ENCODE results near the gene PDE10A. TPM values are rescaled to one million over a fixed set of nuclear protein-coding genes. Genes with fewer than 3 reads are reported as not detected.
"Not testable (repeated sequence)": the region's sequence is repeated elsewhere in the genome, so short reads cannot be mapped to it uniquely, and the experiment has no call there.

Gene PDE10A
- polyA plus RNA-seq, 3 donors: 0.41 to 41.9 (median 6.8) TPM

DNA sequence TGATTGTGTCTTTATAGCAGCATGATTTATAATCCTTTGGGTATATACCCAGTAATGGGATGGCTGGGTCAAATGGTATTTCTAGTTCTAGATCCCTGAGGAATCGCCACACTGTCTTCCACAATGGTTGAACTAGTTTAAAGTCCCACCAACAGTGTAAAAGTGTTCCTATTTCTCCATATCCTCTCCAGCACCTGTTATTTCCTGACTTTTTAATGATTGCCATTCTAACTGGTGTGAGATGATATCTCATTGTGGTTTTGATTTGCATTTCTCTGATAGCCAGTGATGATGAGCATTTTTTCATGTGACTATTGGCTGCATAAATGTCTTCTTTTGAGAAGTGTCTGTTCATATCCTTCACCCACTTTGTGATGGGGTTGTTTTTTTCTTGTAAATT is 54.5 kb downstream of the PDE10A start:
- WGBS, 3 donors: 83 to 91% (median 88%) methylated on average over 1 of the region's 1 CpG

DNA sequence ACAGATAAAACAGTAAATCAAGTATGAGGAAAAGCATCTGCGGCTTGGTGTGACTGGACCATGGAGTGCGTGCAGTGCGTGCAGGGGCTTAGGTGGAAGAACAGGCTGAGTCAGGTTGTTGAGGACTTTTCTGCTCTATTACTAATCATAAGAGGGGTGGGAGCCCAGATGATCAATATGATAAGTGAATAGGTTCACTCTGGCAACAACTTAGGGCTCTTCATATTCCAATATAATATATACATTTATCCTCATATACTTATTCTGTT is 56.4 kb downstream of the PDE10A start:
- H3K27ac ChIP-seq (ENCODE audit: low read depth, low read length): no peak overlapping the region
- 44 to 95% (median 93%) methylated on average over 3 of the region's 3 CpGs for WGBS, 3 donors

More for the DNA sequence above, 54.5 kb downstream of the PDE10A start:
- H3K27ac ChIP-seq (ENCODE audit: low read depth, low read length): not testable (repeated sequence)

DNA sequence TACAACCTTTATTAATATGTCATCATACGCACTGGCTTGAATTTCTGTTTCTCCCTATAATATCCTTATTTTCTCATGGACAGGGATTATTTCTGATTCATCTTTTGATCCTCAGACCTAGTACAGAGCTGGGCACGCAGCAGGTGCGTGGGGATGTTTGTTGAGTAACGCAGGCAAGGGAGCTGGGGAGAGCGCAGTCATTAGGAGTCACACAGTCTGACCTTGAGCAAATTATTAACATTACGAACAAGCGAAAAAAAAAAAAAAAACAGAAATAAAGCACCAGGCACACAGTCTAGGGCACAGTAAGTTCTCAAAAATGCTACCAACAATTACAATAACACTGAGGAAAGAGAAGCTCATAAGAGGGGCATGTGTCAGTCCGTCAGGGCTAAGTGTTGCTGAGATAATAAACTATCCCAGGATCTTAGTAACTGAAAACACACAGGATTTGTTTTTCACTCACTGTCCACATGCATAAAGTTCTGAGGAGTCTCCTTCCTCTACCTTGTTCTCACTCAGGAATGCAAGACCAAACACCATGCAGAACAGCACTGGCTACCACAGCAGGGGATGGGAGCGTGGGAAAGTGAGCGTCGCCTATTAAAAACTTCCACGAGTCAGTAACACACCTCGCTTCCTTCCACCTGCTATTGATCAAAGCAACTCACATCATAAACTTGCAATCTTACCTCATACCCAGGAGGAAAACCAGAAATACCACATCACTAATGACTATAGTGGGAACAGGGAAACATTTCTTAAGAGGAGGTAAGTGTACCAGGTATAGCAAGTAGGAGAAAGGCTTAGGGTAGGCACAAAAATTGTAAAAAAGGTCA is 56.9 kb downstream of the PDE10A start:
- no peak overlapping the region for H3K27ac ChIP-seq (ENCODE audit: low read depth, low read length)
- WGBS, 3 donors: 29 to 88% (median 81%) methylated on average over 13 of the region's 13 CpGs

- WGBS, 3 donors: 75 to 80% (median 78%) methylated on average over 10 of the region's 10 CpGs
These were observed 57.7 kb downstream of the PDE10A start for GRCh38 chr6:165605182-165605875.

DNA sequence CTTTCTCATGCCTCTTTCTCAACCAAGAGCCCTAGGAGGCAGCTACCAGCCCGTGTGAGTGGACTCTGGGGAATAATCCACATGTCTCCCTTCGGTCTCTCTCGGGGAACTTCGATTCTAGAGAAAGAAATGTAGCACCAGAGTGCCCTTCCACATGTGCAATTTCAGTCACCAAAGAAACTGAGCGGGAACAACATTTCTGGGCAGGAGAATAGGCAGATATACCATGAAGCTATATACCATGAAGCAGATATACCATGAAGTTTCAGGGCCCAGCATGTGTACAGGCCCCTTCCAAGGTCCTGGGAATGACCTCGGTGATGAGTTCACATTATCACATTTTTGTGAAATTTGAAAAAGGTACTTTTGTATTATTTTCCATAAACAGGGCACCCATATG is 60.8 kb downstream of the PDE10A start:
- H3K27ac ChIP-seq (ENCODE audit: low read depth, low read length): no peak overlapping the region
- WGBS, 3 donors: 89 to 91% (median 89%) methylated on average over 6 of the region's 6 CpGs

More at GRCh38 chr6:165605182-165605875, 57.7 kb downstream of the PDE10A start:
- H3K27ac ChIP-seq (ENCODE audit: low read depth, low read length): no peak overlapping the region

DNA sequence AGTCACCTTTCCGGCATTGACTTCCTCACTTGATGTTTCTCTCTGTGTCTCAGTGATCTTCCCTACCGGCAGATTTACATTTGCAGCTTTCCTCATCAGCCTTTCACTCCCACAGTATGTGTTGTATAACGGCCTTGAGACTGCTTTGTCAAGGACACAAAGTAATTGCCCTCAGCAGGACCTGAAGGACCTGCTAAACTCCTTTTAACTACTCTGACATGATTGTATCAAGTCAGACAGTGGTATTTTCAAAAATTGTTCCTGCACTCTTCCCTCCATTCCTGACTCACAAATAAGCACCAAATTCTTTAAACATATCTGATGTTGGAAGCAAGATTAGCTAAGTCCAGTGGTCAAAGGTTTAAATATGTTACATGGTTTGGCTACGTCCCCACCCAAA is 62.4 kb downstream of the PDE10A start:
- 43 to 70% (median 70%) methylated on average over 4 of the region's 4 CpGs for WGBS, 3 donors
- H3K27ac ChIP-seq (ENCODE audit: low read depth, low read length): no peak overlapping the region

DNA sequence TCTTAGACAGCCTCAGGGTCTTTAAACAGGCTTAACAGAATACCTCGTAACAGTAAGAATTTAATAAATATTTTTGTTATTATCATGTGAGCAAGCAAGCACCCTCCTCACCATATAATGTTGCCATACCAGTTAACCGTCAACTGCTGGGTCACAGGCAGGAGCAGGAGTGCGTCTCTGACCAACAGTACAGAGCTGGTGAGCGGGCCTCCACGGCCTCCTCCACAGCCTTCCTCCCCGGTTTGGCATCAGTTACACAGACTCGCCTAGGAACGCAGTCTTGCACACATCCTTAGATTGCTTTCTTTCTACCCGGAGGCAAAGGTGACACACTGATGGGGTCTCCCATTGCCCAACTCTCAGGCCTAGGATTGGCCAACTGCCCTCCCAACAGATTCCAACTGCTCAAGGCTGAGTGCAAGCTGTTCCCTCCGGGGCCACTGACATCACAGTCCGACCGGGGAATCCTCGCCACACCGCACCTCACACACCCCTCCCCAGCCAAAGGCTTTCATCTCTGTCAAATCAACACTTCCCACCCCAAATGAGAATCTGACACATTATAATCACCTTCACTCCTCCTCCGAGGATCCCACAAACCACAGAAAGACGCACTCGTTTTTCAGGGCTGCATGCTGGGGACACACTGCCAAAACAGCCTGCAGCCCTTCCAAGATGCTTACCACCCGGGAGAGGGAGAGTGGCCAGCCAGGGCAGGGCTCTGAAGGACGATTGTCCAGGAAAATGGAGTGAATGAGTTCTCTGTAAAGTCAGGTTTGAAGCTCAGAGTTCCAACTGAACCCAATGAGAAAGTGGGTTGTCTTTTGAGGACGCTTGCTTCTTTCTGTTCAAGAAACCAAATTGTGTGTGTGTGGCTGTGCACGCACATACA is 63.2 kb downstream of the PDE10A start:
- H3K27ac ChIP-seq (ENCODE audit: low read depth, low read length): no peak overlapping the region
- 79 to 88% (median 87%) methylated on average over 21 of the region's 21 CpGs for WGBS, 3 donors

DNA sequence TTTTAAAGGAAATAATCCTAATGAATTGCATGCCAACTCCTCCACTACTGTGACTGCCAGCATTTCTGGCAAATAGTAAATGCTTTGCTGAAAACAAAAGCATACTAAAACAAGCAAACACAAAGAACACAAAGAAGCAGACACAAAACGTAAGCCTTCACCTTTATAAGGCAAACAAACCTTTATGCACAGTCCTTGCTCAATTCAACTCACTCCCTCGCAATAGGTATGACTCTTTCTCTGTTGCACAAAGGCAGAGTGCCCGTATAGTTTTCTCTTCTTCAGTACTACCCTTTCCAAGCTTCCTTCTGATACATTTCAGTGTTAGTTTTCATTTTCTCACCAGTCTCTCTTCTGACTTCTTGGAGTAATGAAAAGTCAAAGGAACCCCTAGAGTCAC is 63.9 kb downstream of the PDE10A start:
- no peak overlapping the region for H3K27ac ChIP-seq (ENCODE audit: low read depth, low read length)
- WGBS, 3 donors: 68 to 92% (median 86%) methylated on average over 3 of the region's 3 CpGs

- WGBS, 3 donors: 83 to 87% (median 85%) methylated on average over 3 of the region's 3 CpGs
- no peak overlapping the region for H3K27ac ChIP-seq (ENCODE audit: low read depth, low read length)
These were observed 65.2 kb downstream of the PDE10A start for GRCh38 chr6:165597821-165598220.

DNA sequence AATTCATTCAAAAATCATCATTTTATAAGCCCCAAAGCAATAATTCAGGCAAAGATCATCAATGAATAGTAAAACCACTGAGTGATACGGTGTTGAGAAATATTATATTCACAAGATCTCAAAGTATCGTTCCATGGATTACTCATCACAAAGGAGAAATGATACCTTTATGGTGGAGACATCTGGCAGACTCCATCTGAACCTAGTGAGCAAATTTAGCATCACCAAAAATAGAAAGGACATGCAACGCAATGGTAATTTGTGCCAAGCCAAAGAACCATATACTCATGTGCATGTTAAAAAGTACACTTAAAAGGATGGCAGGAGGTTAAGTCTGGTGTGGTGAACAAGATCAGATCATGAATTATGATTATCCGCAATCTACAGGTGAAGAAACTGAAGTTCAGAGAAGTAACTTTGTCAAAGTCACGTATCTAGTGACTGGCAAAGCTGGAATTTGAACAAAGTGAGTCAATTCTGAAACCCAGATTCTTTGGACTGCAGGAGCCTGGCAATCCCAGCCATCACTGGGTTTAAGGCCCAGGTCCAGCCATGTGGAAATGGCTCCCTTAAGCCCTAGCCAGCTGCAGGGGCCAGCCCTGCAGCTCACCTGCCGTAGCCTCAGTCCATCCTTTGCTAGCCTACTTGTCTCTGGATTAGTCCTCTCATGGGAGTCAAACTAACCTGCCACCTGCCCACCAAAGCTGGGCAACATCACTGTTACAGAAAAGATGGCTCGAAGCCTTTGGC is 68.3 kb downstream of the PDE10A start:
- 71 to 79% (median 79%) methylated on average over 7 of the region's 7 CpGs for WGBS, 3 donors
- no peak overlapping the region for H3K27ac ChIP-seq (ENCODE audit: low read depth, low read length)

DNA sequence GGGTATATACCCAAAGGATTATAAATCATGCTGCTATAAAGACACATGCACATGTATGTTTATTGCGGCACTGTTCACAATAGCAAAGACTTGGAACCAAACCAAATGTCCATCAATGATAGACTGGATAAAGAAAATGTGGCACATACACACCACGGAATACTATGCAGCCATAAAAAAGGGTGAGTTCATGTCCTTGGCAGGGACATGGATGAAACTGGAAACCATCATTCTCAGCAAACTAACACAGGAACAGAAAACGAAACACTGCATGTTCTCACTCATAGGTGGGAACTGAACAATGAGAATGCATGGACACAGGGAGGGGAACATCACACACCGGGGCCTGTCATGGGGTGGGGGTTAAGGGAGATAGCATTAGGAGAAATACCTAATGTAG is 70.1 kb downstream of the PDE10A start:
- 89 to 96% (median 96%) methylated on average over 4 of the region's 4 CpGs for WGBS, 3 donors

GRCh38 chr6:165588515-165588914 is 74.5 kb downstream of the PDE10A start:
- no peak overlapping the region for H3K27ac ChIP-seq (ENCODE audit: low read depth, low read length)
- 77 to 97% (median 88%) methylated on average over 1 of the region's 1 CpG for WGBS, 3 donors

More for the DNA sequence above, 70.1 kb downstream of the PDE10A start:
- not testable (repeated sequence) for H3K27ac ChIP-seq (ENCODE audit: low read depth, low read length)

DNA sequence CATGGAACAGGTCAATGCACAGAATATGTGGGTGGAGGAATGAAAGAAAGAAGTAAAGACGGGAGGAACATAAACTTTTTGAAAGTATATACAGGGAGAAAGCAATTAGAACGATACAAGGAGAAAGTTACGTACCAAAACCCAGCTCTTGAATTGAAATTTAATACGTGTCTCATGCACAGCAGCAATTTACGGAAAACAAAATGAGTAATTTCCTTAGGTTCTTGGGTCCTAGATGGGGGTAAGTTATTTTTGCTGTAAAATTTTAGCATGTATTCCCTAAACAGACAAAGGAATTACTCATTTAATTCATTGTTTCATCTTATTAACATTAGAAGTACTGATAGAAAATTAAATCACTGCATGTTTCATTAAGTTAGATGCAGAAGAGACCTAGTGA is 75.8 kb downstream of the PDE10A start:
- 84 to 93% (median 88%) methylated on average over 5 of the region's 5 CpGs for WGBS, 3 donors
- H3K27ac ChIP-seq (ENCODE audit: low read depth, low read length): no peak overlapping the region

GRCh38 chr6:165586706-165587105 is 76.3 kb downstream of the PDE10A start:
- H3K27ac ChIP-seq (ENCODE audit: low read depth, low read length): no peak overlapping the region
- WGBS, 3 donors: 44 to 79% (median 66%) methylated on average over 3 of the region's 3 CpGs

- H3K27ac ChIP-seq (ENCODE audit: low read depth, low read length): no peak overlapping the region
These were observed 78.0 kb downstream of the PDE10A start for GRCh38 chr6:165585060-165585459.

DNA sequence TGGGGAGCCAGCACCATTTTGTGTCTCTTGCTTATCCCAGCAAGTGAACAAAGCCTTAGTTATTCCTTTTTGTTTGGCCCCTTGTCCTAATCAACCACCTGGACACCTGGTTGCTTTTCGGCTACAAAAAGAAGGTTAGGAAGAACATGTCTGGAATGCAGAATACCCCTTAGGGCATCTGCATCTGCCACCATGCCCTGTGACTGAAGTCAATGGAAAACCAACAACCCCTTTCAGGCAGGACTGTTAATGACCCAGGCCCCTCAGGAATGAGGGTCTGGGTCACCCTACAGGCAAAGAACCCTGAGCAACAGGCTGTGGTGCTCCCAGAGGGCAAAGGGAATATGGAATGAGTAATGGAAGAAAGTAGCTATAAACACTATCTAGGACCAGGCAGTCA is 78.5 kb downstream of the PDE10A start:
- no peak overlapping the region for H3K27ac ChIP-seq (ENCODE audit: low read depth, low read length)
- WGBS, 3 donors: 89 to 98% (median 95%) methylated on average over 1 of the region's 1 CpG

DNA sequence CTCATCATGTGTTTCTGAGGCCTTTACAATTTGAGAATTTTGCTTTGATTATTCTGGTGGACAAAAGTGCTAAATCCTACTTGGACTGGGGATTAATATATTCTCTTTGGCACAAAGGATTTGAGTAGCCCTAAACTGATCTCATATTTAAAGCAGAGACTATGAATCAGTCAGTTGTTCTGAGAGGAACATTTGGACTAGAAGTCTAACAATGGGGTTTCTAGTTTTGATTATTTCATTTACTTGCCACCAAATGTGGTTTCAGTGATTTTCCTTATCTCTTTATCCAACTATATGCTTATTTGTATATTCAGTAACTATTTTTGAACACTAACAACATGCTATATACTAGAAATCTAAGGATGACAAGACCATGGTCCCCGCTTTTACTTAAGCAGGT is 81.4 kb downstream of the PDE10A start:
- 99 to 100% (median 100%) methylated on average over 1 of the region's 1 CpG for WGBS, 3 donors
- no peak overlapping the region for H3K27ac ChIP-seq (ENCODE audit: low read depth, low read length)

DNA sequence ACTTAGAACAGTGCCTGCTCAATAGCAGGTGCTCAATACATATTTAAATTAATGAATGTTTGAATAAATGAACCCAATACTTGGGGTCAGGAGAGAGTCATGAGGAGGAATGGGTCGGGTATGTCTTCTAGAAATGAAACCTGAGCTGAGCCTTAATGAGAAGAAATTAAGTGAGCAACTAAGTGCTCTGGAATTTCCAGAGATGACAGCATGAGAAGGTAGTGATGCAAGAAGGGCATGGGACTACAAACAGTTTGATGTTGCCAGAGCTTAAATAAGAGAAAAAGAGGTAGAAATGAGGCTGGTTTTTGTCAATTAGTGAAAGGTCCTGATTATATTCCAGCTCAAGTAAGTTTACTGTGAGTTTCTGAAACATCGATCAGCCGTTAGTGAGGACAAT is 82.9 kb downstream of the PDE10A start:
- WGBS, 3 donors: 78 to 91% (median 87%) methylated on average over 3 of the region's 3 CpGs
- H3K27ac ChIP-seq (ENCODE audit: low read depth, low read length): no peak overlapping the region

Data from adipose tissue (tissue), 3 donors.